HepG2 (cell line): Measurements from ENCODE around the gene TEX261. TPM values are rescaled to one million over a fixed set of nuclear protein-coding genes. Genes with fewer than 3 reads are reported as not detected.

ENCODE experiments used
- ASH2L ChIP-seq: fragments of 300-600, 200-600 bp; sonication (generic); IDR thresholded peaks from 2 replicates; pipeline ENCODE4 v1.7.0; 2017; ENCODE audit warnings: low read depth, mild to moderate bottlenecking, moderate library complexity, mixed read lengths, low read length; ENCODE audit not compliant: insufficient read length
- POLR2AphosphoS5 ChIP-seq: IDR thresholded peaks from 2 replicates; pipeline ENCODE4 v1.6.1; 2012; ENCODE audit warnings: low read depth, low read length
- SIN3A ChIP-seq: IDR thresholded peaks from 2 replicates; pipeline ENCODE4 v1.6.1; 2011; ENCODE audit warnings: low read depth, mild to moderate bottlenecking, control low read depth, low read length, borderline replicate concordance
- SP140L ChIP-seq: sonication (generic); formaldehyde crosslinking; IDR thresholded peaks from 2 replicates; pipeline ENCODE4 v1.4.0; 2020; ENCODE audit warnings: missing genetic modification reagents, borderline replicate concordance
- STAG1 ChIP-seq: sonication (generic); formaldehyde crosslinking; IDR thresholded peaks from 2 replicates; pipeline ENCODE4 v1.4.0; 2020; ENCODE audit warnings: missing genetic modification reagents
- TOE1 ChIP-seq: sonication (generic); formaldehyde crosslinking; IDR thresholded peaks from 2 replicates; pipeline ENCODE4 v1.4.0; 2020; ENCODE audit warnings: mild to moderate bottlenecking, missing genetic modification reagents
- ZFY ChIP-seq: sonication (generic); formaldehyde crosslinking; IDR thresholded peaks from 2 replicates; pipeline ENCODE4 v1.4.0; 2020; ENCODE audit warnings: missing genetic modification reagents
- ZNF556 ChIP-seq: sonication (generic); formaldehyde crosslinking; IDR thresholded peaks from 2 replicates; pipeline ENCODE4 v1.4.0; 2020; ENCODE audit warnings: mild to moderate bottlenecking, missing genetic modification reagents, borderline replicate concordance
- ZNF841 ChIP-seq: sonication (generic); formaldehyde crosslinking; IDR thresholded peaks from 2 replicates; pipeline ENCODE4 v1.8.1; 2023; ENCODE audit warnings: missing genetic modification reagents, borderline replicate concordance
- polyA plus RNA-seq, 8 experiments: library from polyadenylated mRNA; depleted of rRNA in 3 of 8; stranded (reverse) in 7 of 8; unstranded in 1 of 8; fragments of >200 nt; fragmentation: Illumina TruSeq in 4 of 8; extraction: Trizol in 4 of 8; gene quantifications; 2 replicates each; pipeline versions ENCODE4 v1.2.1 to v1.2.3, GENCODE V29; 2011 to 2016; ENCODE audit warnings: low read depth in 4 of 8, missing spikeins in 1 of 8, mixed read lengths in 1 of 8; ENCODE audit not compliant: insufficient read depth in 1 of 8
- total RNA-seq, 5 experiments: library from RNA; depleted of rRNA; stranded (reverse); fragments of >200 nt; fragmentation: Illumina TruSeq; extraction: Trizol; gene quantifications; 2 replicates each; pipeline ENCODE4 v1.2.3, GENCODE V29; 2016; ENCODE audit warnings: low read depth in 1 of 5
- TF ChIP-seq, protein P1 (sequence below): sonication (generic); formaldehyde crosslinking; IDR thresholded peaks from 2 replicates; pipeline ENCODE4 v1.4.0; 2020; ENCODE audit warnings: missing genetic modification reagents
- TF ChIP-seq, protein P2 (sequence below): sonication (generic); formaldehyde crosslinking; IDR thresholded peaks from 2 replicates; pipeline ENCODE4 v1.5.1; 2020; ENCODE audit warnings: mild to moderate bottlenecking, missing genetic modification reagents, moderate library complexity
- TF ChIP-seq, protein P3 (sequence below): sonication (generic); formaldehyde crosslinking; IDR thresholded peaks from 2 replicates; pipeline ENCODE4 v1.4.0; 2020; ENCODE audit warnings: missing genetic modification reagents
- TF ChIP-seq, protein P4 (sequence below): IDR thresholded peaks from 2 replicates; pipeline ENCODE4 v1.6.1; 2016; ENCODE audit warnings: low read depth, control low read depth
- TF ChIP-seq, protein P5 (sequence below): sonication (generic); formaldehyde crosslinking; IDR thresholded peaks from 2 replicates; pipeline ENCODE4 v1.5.1; 2020; ENCODE audit warnings: missing genetic modification reagents, mild to moderate bottlenecking, borderline replicate concordance
- TF ChIP-seq, protein P6 (sequence below): sonication (generic); formaldehyde crosslinking; conservative IDR thresholded peaks from 2 replicates; pipeline ENCODE4 v1.8.0; 2022; ENCODE audit warnings: mild to moderate bottlenecking, moderate library complexity, missing genetic modification reagents

Gene TEX261
- total and polyA plus RNA-seq, 2 of the 13 experiments (the other 11 are each of a cell fraction or from before 2014, with no cell fraction given) = 43.8 to 78.7 TPM

DNA sequence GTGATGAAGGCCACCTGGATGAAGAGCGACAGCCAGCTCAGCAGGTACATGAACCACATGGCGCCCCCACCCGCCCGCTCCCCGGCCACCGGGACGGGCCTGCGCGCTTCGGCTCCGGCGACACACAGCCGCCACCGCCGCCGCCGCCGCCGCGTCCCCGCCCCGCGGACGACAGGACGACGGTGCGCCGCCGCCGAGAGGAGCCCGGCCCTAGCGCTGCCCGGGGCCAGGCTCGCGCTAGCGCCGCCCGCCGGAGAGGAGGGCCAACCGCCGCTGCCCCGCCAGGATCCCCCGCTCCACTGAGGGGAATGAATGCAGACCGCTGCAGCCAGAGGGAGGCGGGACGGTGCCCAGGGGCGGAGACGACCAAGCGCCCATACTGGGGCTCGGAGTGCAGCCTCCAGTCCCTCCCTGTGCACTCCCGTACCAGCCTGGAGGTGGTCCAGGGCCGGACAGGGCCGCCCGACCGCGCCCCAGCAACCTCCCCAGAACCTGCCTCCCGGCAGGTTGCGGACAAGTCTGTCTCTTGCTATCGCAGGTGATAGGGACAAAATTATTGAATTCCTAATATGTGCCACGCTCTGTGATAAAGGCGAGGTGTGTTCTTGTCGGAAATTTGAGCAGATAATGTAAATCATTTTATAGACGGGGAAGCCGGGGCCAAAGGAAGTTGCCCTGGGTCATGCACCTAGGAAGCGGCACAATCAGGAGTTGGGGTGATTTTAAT is at the start of gene TEX261 (continued):
- TF ChIP-seq, protein P1, sequence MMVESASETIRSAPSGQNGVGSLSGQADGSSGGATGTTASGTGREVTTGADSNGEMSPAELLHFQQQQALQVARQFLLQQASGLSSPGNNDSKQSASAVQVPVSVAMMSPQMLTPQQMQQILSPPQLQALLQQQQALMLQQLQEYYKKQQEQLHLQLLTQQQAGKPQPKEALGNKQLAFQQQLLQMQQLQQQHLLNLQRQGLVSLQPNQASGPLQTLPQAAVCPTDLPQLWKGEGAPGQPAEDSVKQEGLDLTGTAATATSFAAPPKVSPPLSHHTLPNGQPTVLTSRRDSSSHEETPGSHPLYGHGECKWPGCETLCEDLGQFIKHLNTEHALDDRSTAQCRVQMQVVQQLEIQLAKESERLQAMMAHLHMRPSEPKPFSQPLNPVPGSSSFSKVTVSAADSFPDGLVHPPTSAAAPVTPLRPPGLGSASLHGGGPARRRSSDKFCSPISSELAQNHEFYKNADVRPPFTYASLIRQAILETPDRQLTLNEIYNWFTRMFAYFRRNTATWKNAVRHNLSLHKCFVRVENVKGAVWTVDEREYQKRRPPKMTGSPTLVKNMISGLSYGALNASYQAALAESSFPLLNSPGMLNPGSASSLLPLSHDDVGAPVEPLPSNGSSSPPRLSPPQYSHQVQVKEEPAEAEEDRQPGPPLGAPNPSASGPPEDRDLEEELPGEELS (CRISPR knock-in tag) = no peak; the same call in 1 of the 2 replicates
- TF ChIP-seq, protein P2, sequence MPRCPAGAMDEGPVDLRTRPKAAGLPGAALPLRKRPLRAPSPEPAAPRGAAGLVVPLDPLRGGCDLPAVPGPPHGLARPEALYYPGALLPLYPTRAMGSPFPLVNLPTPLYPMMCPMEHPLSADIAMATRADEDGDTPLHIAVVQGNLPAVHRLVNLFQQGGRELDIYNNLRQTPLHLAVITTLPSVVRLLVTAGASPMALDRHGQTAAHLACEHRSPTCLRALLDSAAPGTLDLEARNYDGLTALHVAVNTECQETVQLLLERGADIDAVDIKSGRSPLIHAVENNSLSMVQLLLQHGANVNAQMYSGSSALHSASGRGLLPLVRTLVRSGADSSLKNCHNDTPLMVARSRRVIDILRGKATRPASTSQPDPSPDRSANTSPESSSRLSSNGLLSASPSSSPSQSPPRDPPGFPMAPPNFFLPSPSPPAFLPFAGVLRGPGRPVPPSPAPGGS (CRISPR knock-in tag) = peak; percentile 31; the same call in 1 of the 2 replicates
- TF ChIP-seq, protein P3, sequence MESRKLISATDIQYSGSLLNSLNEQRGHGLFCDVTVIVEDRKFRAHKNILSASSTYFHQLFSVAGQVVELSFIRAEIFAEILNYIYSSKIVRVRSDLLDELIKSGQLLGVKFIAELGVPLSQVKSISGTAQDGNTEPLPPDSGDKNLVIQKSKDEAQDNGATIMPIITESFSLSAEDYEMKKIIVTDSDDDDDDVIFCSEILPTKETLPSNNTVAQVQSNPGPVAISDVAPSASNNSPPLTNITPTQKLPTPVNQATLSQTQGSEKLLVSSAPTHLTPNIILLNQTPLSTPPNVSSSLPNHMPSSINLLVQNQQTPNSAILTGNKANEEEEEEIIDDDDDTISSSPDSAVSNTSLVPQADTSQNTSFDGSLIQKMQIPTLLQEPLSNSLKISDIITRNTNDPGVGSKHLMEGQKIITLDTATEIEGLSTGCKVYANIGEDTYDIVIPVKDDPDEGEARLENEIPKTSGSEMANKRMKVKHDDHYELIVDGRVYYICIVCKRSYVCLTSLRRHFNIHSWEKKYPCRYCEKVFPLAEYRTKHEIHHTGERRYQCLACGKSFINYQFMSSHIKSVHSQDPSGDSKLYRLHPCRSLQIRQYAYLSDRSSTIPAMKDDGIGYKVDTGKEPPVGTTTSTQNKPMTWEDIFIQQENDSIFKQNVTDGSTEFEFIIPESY = peak; percentile 35; the same call in 1 of the 2 replicates
- TF ChIP-seq TOE1 (CRISPR knock-in tag) (no peak), SP140L (CRISPR knock-in tag) (no peak), STAG1 (CRISPR knock-in tag) (no peak), ZNF841 (CRISPR knock-in tag) (0 out of 2 replicates have a peak, but pooled peaks have one; percentile 25), SIN3A (peak; percentile 81; the same call in 1 of the 2 replicates), ASH2L (peak; percentile 43), ZFY (CRISPR knock-in tag) (peak; percentile 91), POLR2AphosphoS5 (0 out of 2 replicates have a peak, but pooled peaks have one; percentile 47), ZNF556 (peak; percentile 84; the same call in 1 of the 2 replicates)
- TF ChIP-seq, protein P4, sequence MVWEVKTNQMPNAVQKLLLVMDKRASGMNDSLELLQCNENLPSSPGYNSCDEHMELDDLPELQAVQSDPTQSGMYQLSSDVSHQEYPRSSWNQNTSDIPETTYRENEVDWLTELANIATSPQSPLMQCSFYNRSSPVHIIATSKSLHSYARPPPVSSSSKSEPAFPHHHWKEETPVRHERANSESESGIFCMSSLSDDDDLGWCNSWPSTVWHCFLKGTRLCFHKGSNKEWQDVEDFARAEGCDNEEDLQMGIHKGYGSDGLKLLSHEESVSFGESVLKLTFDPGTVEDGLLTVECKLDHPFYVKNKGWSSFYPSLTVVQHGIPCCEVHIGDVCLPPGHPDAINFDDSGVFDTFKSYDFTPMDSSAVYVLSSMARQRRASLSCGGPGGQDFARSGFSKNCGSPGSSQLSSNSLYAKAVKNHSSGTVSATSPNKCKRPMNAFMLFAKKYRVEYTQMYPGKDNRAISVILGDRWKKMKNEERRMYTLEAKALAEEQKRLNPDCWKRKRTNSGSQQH (CRISPR knock-in tag) = peak; percentile 78; the same call in 1 of the 2 replicates
- TF ChIP-seq, protein P5, sequence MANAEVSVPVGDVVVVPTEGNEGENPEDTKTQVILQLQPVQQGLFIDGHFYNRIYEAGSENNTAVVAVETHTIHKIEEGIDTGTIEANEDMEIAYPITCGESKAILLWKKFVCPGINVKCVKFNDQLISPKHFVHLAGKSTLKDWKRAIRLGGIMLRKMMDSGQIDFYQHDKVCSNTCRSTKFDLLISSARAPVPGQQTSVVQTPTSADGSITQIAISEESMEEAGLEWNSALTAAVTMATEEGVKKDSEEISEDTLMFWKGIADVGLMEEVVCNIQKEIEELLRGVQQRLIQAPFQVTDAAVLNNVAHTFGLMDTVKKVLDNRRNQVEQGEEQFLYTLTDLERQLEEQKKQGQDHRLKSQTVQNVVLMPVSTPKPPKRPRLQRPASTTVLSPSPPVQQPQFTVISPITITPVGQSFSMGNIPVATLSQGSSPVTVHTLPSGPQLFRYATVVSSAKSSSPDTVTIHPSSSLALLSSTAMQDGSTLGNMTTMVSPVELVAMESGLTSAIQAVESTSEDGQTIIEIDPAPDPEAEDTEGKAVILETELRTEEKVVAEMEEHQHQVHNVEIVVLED (CRISPR knock-in tag) = peak; percentile 97
- TF ChIP-seq, protein P6, sequence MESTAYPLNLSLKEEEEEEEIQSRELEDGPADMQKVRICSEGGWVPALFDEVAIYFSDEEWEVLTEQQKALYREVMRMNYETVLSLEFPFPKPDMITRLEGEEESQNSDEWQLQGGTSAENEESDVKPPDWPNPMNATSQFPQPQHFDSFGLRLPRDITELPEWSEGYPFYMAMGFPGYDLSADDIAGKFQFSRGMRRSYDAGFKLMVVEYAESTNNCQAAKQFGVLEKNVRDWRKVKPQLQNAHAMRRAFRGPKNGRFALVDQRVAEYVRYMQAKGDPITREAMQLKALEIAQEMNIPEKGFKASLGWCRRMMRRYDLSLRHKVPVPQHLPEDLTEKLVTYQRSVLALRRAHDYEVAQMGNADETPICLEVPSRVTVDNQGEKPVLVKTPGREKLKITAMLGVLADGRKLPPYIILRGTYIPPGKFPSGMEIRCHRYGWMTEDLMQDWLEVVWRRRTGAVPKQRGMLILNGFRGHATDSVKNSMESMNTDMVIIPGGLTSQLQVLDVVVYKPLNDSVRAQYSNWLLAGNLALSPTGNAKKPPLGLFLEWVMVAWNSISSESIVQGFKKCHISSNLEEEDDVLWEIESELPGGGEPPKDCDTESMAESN (CRISPR knock-in tag) = peak; percentile 74; the same call in 1 of the 2 replicates
